Measurements from ENCODE around the gene THEM5.

THEM5 gene

DNA sequence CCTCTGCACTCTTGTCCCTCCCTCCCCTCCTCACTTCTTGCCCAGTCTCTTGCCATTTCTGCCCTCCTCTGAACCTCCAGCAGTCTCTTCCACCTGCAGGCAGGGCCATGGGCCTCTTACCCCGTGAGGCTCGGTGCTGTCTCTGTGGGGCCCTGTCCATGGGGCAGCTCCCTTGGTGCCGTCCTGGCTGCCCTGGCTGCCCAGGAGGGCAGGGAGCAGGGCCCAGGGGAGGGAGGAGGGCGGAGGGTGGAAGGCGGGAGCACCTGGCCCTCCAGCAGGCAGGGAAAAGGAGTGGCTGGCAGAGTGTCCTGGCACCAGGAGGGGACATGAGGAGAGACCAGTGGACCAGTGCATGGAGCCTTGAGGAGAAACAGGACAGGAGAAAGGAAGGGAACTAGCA lies 21.9 kb downstream of the THEM5 start, which contains the start of gene RORC:
TSS of gene RORC (minus strand) at position 198 of the 400 bp plus-strand sequence. CDS start at position 160, 38 bp downstream.
- Histone ChIP-seq H3K9me3 (ENCODE audit: low read length) (no peaks in the 10 kb centered on the region), H2AFZ (ENCODE audit: low read depth, low read length) (no peak within 1 kb of the TSS), H3K27me3 (ENCODE audit: insufficient read depth, low read length) (peaks cover 32% of the 10 kb centered on the region), H3K4me3 (ENCODE audit: low read length) (no peak within 1 kb of the TSS), H3K36me3 (ENCODE audit: insufficient read depth, low read length) (no peaks in the 10 kb centered on the region), H3K4me1 (ENCODE audit: insufficient read depth, low read length) (peaks cover 15% of the 10 kb centered on the region)

DNA sequence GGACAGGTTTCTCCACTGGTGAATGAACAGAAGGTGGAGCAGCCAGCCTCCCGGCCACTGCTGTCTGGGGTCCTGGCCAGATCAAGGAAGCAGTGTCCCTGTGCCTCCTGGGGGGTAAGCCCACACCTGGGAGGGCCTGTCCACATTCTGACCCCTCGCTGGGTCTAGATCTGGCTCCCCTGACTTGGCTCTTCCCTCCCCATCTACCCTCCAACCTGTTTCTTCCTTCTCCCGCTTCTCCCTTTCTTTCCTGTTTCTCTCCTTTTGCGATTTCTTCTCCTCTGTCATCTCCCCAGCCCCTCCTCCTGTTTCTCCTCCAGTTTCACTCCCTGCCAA lies 22.3 kb downstream of the THEM5 start:
- Histone ChIP-seq H3K27me3 (ENCODE audit: insufficient read depth, low read length) (peaks cover 28% of the 10 kb centered on the region), H3K4me1 (ENCODE audit: insufficient read depth, low read length) (peaks cover 15% of the 10 kb centered on the region), H2AFZ (ENCODE audit: low read depth, low read length) (no peak overlapping the region), H3K36me3 (ENCODE audit: insufficient read depth, low read length) (no peaks in the 10 kb centered on the region), H3K4me3 (ENCODE audit: low read length) (no peak overlapping the region), H3K9me3 (ENCODE audit: low read length) (no peaks in the 10 kb centered on the region)

DNA sequence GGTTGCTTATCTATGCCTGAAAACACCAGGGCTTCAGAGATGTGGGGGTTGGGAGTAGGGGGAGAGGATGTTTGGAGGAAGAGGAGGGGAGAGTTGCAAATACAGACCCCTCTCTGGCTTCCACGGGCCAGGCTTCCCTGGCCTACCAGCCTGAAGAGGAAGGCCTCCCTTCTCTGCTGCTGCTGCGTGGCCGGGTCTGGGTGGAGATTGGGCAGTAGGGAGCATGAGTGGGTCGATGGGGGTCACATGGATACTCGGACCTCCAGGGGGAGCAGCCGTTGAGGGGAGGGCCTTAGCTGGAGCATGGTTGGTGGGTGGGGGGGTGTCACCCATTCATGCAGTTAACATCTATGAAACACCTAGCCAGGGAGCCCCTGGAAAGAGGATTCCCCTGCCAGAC lies 23.5 kb downstream of the THEM5 start:
- peaks cover 28% of the 10 kb centered on the region for H3K27me3 ChIP-seq (ENCODE audit: insufficient read depth, low read length)
- H3K36me3 ChIP-seq (ENCODE audit: insufficient read depth, low read length) = no peaks in the 10 kb centered on the region
- no peak overlapping the region for H3K4me3 ChIP-seq (ENCODE audit: low read length)
- H3K9me3 ChIP-seq (ENCODE audit: low read length) = no peaks in the 10 kb centered on the region
- H3K4me1 ChIP-seq (ENCODE audit: insufficient read depth, low read length) = peaks cover 15% of the 10 kb centered on the region
- H2AFZ ChIP-seq (ENCODE audit: low read depth, low read length) = no peak overlapping the region

DNA sequence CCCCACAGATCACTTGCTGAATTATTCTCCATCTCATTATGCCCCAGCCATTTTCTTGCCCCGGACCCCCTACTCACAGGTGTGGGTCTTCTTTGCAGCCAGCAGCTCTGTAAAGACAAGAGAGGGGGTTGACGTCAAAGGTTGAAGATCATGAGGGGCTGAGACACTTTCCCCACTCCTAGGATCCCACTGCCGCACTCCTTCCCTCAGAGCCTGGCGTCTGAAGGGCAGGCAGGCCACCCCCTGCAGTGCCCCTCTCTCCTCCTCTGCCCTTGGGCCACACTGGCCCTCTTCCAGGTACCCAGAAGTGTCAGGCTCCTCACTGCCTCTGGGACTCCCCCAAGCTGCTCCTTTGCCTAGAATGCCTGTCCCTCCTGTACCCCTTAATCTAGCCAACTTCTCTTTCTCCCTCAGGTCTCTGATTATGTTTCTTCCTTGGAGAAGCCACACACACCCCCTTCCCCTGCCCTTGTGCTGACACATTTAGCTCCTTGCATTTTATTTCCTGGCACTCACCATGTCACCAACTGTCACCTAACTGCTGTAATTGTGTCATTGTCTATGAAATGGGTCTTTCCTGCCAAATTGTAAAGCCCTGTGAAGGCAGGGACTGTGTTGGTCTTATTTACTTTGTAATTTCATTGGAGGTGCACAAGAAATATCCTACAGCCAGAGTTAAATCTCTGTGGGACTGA lies 24.0 kb downstream of the THEM5 start:
- H3K4me1 ChIP-seq (ENCODE audit: insufficient read depth, low read length) = peaks cover 15% of the 10 kb centered on the region
- no peak overlapping the region for H3K4me3 ChIP-seq (ENCODE audit: low read length)
- H3K27me3 ChIP-seq (ENCODE audit: insufficient read depth, low read length) = peaks cover 32% of the 10 kb centered on the region

DNA sequence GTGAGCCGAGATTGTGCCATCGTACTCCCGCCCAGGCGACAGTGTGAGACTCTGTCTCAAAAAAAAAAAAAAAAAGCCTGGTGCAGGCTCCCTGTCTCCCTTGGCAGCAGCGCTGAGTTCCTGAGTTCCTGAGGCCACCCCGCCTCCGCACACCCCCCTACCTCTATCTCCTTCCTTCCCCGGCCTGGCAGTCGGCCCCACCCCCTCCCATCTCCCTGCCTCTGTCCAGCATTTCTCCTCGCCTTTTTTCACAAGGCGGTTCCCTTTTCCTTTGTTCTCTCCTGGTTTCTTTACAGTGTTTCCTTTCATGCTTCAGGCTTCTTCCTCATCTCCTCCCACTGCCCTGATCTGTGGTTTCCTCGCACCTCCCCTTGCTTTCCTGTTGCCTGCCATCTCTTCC lies 24.6 kb downstream of the THEM5 start:
- H3K4me1 ChIP-seq (ENCODE audit: insufficient read depth, low read length) = peaks cover 15% of the 10 kb centered on the region
- H3K27me3 ChIP-seq (ENCODE audit: insufficient read depth, low read length) = peaks cover 34% of the 10 kb centered on the region
- H3K36me3 ChIP-seq (ENCODE audit: insufficient read depth, low read length) = no peaks in the 10 kb centered on the region
- H3K4me3 ChIP-seq (ENCODE audit: low read length) = no peak overlapping the region
- no peaks in the 10 kb centered on the region for H3K9me3 ChIP-seq (ENCODE audit: low read length)
- H2AFZ ChIP-seq (ENCODE audit: low read depth, low read length) = no peak overlapping the region

More for the DNA sequence above, 24.0 kb downstream of the THEM5 start:
- no peaks in the 10 kb centered on the region for H3K36me3 ChIP-seq (ENCODE audit: insufficient read depth, low read length)
- no peaks in the 10 kb centered on the region for H3K9me3 ChIP-seq (ENCODE audit: low read length)
- H2AFZ ChIP-seq (ENCODE audit: low read depth, low read length) = no peak overlapping the region

DNA sequence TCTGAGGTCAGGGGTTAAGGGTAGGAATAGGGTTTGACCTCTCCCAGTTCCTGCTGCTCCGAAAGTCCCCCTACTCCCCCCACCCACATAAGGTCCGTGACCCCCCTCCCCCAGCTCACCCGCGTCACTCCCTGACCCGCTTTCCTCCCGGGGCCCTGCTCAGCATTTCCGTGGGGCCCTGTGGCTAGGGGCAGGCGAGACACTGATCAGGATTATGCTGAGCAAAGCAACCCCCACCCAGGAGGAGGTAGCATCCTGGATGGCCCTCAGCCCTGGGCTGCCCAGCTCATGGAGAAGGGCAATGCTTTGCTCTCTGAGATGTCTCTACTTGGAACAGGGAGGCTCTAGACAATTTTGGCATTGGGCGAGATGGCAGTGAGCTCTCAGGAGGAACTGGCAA lies 25.7 kb downstream of the THEM5 start:
- Histone ChIP-seq H3K27me3 (ENCODE audit: insufficient read depth, low read length) (peaks cover 35% of the 10 kb centered on the region), H3K36me3 (ENCODE audit: insufficient read depth, low read length) (no peaks in the 10 kb centered on the region), H3K4me3 (ENCODE audit: low read length) (no peak overlapping the region), H3K9me3 (ENCODE audit: low read length) (no peaks in the 10 kb centered on the region), H2AFZ (ENCODE audit: low read depth, low read length) (no peak overlapping the region), H3K4me1 (ENCODE audit: insufficient read depth, low read length) (peaks cover 15% of the 10 kb centered on the region)

DNA sequence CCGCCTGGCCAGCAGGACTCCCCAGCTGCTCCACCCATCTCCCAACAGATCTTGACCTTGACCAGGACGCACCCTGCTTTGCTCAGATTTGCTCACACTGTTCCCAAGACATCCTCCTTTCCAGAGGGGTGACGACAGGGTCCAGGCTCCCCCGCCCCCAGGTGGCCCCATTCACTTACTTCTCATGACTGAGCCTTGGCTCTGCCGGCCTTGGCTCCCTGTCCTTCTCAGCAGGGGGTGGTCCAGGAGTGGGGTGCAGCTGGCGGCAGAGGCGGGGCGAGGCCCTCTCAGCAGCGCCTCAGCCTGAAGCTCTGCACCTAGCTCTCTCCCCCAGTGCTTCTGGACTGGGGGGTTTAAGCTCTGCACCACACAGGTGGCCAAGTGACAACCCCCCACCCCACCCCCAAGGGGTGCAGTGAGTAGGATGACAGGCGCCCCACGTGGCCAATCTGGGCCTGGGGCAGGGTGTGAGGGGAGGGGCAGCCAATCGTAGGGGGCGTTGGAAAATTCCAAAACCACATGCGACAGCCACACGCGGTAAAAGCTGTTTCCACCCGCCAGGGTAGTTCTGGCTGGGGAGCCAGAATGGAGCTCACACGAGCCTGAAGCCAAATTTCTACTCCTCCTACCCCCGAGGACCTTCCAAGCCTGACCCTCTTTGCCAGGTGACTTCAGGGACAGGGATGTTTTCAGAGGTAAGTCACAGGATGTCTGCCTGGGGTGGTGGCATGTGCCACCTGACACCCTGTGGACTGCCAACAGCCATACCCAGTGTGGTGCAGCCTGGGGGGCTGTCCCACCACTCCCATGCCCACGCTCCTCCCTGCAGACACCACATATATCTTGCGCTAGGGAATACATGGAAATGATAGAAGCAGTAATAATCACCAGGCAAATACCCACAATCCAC lies 27.5 kb downstream of the THEM5 start:
- Histone ChIP-seq H3K9me3 (ENCODE audit: low read length) (no peaks in the 10 kb centered on the region), H2AFZ (ENCODE audit: low read depth, low read length) (no peak overlapping the region), H3K27me3 (ENCODE audit: insufficient read depth, low read length) (peaks cover 34% of the 10 kb centered on the region), H3K4me3 (ENCODE audit: low read length) (no peak overlapping the region), H3K36me3 (ENCODE audit: insufficient read depth, low read length) (no peaks in the 10 kb centered on the region), H3K4me1 (ENCODE audit: insufficient read depth, low read length) (peaks cover 15% of the 10 kb centered on the region)

DNA sequence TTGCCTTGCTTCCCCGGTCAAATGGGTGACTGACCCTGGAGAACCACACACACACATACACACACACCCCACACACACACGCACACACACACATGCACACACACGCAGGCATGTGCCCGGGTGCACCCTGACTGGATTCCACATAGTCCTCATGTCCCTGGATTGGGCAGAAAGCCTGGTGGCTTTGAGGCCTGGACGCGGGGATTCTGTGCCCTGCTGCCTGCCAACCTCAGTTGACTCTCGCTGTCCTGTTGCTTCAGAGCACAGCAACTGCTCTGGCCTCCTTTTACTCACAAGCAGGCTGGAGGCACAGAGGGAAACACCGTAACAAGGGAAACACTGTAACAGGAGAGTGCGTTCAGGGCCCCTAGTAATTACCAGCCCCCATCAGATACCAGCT lies 28.3 kb downstream of the THEM5 start:
- H3K27me3 ChIP-seq (ENCODE audit: insufficient read depth, low read length) = peaks cover 34% of the 10 kb centered on the region
- H2AFZ ChIP-seq (ENCODE audit: low read depth, low read length) = no peak overlapping the region
- H3K4me1 ChIP-seq (ENCODE audit: insufficient read depth, low read length) = peaks cover 15% of the 10 kb centered on the region
- H3K36me3 ChIP-seq (ENCODE audit: insufficient read depth, low read length) = no peaks in the 10 kb centered on the region
- H3K4me3 ChIP-seq (ENCODE audit: low read length) = no peak overlapping the region
- no peaks in the 10 kb centered on the region for H3K9me3 ChIP-seq (ENCODE audit: low read length)

DNA sequence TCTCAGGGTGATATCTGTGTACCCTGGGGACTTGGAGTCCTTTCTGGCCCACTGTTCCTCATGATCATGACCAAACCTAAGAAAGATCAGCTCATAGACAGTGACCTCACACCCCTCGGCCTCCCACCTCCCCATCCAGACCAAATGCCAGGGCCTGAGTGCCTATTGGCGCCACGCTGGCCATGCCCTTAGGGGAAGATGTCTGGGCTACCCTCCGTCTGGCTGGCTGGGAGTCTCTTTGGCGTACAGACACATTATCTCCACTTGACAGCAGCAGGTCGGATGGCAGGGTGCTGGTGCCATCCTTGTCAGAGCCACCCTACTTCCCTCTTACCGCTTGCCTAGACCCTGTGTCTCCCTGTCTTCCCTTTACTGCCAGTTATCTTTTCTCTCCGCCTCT lies 30.3 kb downstream of the THEM5 start:
- H3K4me3 ChIP-seq (ENCODE audit: low read length) = no peak overlapping the region
- H3K36me3 ChIP-seq (ENCODE audit: insufficient read depth, low read length) = no peaks in the 10 kb centered on the region
- H3K9me3 ChIP-seq (ENCODE audit: low read length) = no peaks in the 10 kb centered on the region
- H3K27me3 ChIP-seq (ENCODE audit: insufficient read depth, low read length) = peaks cover 45% of the 10 kb centered on the region
- H3K4me1 ChIP-seq (ENCODE audit: insufficient read depth, low read length) = peaks cover under 1% of the 10 kb centered on the region
- no peak overlapping the region for H2AFZ ChIP-seq (ENCODE audit: low read depth, low read length)

DNA sequence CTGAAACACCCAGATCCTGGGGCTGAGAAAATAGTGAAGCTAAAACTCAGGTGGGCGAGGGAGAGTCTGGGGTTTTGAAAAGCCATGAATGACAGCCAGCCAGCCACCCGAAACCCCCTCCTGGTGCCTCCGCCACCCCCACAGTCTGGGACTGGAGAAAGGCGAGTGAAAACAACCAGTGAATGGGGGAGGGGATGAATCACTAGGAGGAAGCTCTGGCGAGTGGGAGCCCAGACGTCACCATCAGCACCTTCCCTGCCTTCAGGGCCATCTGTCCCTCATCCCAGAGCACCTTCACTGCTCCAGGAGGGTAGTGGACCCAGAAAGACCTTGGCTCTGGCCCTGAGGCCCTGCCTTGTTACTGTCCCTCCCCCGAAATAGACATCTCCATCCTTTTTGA lies 31.1 kb downstream of the THEM5 start:
- H3K4me3 ChIP-seq (ENCODE audit: low read length) = no peak overlapping the region
- peaks cover 52% of the 10 kb centered on the region for H3K27me3 ChIP-seq (ENCODE audit: insufficient read depth, low read length)
- no peaks in the 10 kb centered on the region for H3K9me3 ChIP-seq (ENCODE audit: low read length)

DNA sequence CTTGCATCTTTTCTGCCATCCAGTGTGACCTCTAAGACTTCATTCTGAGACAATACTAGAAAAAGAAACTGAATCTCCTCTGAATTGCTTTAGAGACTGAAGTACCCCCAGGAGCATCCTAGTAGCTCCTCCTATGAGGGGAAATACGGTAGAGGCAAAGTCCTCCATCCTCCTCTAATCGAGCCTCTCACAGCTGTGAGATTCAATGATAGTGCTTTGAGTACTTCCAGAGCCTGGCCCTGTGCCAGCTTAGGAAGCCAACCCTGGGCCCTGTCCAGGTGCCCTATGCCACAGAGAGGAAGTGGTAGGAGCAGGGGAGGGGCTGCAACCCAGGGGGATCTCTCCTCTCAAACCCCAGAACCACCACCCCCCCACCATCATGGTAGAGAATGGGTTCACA lies 32.6 kb downstream of the THEM5 start:
- peaks cover 64% of the 10 kb centered on the region for H3K27me3 ChIP-seq (ENCODE audit: insufficient read depth, low read length)
- no peaks in the 10 kb centered on the region for H3K4me1 ChIP-seq (ENCODE audit: insufficient read depth, low read length)
- no peaks in the 10 kb centered on the region for H3K9me3 ChIP-seq (ENCODE audit: low read length)
- H3K4me3 ChIP-seq (ENCODE audit: low read length) = no peak overlapping the region
- no peaks in the 10 kb centered on the region for H3K36me3 ChIP-seq (ENCODE audit: insufficient read depth, low read length)
- H2AFZ ChIP-seq (ENCODE audit: low read depth, low read length) = no peak overlapping the region

More for the DNA sequence above, 31.1 kb downstream of the THEM5 start:
- Histone ChIP-seq H3K36me3 (ENCODE audit: insufficient read depth, low read length) (no peaks in the 10 kb centered on the region), H3K4me1 (ENCODE audit: insufficient read depth, low read length) (no peaks in the 10 kb centered on the region), H2AFZ (ENCODE audit: low read depth, low read length) (no peak overlapping the region)

DNA sequence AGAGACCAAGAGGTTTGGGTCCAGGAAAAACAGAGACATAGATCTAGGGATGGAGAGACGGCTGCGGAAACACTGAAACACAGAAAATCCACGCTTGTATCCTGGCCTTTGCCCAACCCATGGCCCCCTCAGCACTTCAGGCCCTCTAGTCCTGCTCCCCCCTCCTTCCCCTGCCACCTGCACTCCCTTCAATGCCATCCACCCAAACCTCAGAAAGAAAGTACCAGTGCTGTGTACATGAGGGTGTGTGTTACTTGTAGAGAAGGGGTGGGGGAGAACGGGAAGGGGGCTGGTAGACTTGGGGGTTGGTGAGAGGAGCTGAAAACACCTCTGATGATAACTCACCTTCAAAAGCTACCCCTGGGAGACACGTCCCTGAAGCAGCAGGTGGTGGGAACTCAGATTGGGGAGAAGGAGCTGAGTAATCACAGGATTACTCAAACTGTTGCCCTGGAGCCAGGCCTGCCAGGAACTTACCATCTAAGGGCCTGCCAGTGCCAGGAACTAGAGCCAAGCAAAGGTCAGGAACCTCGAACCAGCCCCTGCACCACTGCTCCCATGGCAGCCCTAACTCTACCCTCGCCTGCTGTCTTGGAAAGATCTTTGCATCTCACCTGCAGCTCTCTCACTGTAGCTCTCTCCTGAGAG lies 33.4 kb downstream of the THEM5 start:
- H3K36me3 ChIP-seq (ENCODE audit: insufficient read depth, low read length) = no peaks in the 10 kb centered on the region
- H2AFZ ChIP-seq (ENCODE audit: low read depth, low read length) = no peak overlapping the region
- H3K4me3 ChIP-seq (ENCODE audit: low read length) = no peak overlapping the region
- peaks cover 62% of the 10 kb centered on the region for H3K27me3 ChIP-seq (ENCODE audit: insufficient read depth, low read length)
- no peaks in the 10 kb centered on the region for H3K9me3 ChIP-seq (ENCODE audit: low read length)
- no peaks in the 10 kb centered on the region for H3K4me1 ChIP-seq (ENCODE audit: insufficient read depth, low read length)

DNA sequence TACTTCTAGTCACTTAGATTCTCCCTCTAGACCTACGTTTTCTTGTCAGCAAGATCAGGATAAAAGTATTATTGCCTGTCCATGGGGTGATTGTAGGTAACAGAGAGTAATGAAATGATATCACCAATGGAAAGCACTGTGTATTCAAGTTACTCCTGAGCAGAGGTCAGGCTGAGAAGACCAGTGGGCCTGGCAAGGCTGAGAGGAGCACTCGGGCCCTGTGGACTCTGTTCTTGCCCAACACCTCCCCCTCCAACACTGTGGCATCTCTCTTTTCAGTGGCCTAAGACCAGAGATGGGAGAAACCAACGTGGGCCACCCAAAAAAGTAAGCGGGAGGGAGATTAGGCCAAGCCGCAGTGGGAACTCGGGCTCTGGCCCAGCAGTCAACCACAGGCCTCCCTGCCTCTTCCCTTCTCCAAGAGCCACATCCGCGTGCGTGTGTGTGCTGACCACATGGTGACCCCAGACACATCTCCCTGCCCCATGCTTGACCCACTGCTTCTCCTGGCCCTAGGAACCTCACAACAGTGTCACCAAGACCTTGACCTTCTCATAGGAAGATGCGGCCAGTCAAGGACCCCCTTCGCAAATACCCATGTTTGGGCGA lies 34.2 kb downstream of the THEM5 start:
- no peaks in the 10 kb centered on the region for H3K4me1 ChIP-seq (ENCODE audit: insufficient read depth, low read length)
- no peaks in the 10 kb centered on the region for H3K9me3 ChIP-seq (ENCODE audit: low read length)
- no peaks in the 10 kb centered on the region for H3K36me3 ChIP-seq (ENCODE audit: insufficient read depth, low read length)
- no peak overlapping the region for H3K4me3 ChIP-seq (ENCODE audit: low read length)
- peaks cover 62% of the 10 kb centered on the region for H3K27me3 ChIP-seq (ENCODE audit: insufficient read depth, low read length)
- H2AFZ ChIP-seq (ENCODE audit: low read depth, low read length) = no peak overlapping the region
